ENCODE results near the gene ZNF775. TPM values are rescaled to one million over a fixed set of nuclear protein-coding genes. Genes with fewer than 3 reads are reported as not detected.

Gene ZNF775
- total RNA-seq, 1 donor from 2014 or later, result 5.5 TPM

GRCh38 chr7:150400788-150401423 lies 21.8 kb downstream of the ZNF775 start:
- Mint-ChIP-seq H3K9me3 (no peaks in the 10 kb centered on the region), H3K27ac (no peak overlapping the region), H3K36me3 (ENCODE audit: low read depth) (peaks cover 2% of the 10 kb centered on the region), H3K27me3 (no peaks in the 10 kb centered on the region), H3K4me3 (no peak overlapping the region), H3K4me1 (peaks cover 21% of the 10 kb centered on the region)
- intact Hi-C loops (cut with micrococcal nuclease), result no loop called here
- DNase-seq, result no peak

DNA sequence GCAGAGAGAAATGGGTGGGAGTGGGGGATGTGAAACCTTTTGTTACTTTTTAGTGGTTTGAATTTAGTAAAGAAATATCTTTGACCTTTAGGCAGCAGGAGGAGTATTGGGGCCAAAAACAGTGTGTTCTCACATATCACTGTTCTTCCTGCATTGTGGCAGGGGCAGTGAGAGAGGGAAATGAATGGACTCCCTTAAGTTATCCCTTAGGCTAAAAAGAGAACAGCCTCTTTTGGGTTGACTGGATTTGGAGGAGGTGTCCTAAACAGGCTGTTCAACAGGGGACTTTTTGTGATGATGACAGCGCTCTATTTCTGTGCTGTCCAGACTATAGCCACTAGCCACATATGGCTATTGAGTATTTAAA lies 22.3 kb downstream of the ZNF775 start:
- no peak overlapping the region for H3K4me3 Mint-ChIP-seq
- intact Hi-C loops (cut with micrococcal nuclease), result no loop called here
- H3K27ac Mint-ChIP-seq, result no peak overlapping the region
- no peak for DNase-seq
- H3K9me3 Mint-ChIP-seq, result no peaks in the 10 kb centered on the region
- peaks cover 23% of the 10 kb centered on the region for H3K4me1 Mint-ChIP-seq
- H3K36me3 Mint-ChIP-seq (ENCODE audit: low read depth), result peaks cover 2% of the 10 kb centered on the region
- no peaks in the 10 kb centered on the region for H3K27me3 Mint-ChIP-seq

DNA sequence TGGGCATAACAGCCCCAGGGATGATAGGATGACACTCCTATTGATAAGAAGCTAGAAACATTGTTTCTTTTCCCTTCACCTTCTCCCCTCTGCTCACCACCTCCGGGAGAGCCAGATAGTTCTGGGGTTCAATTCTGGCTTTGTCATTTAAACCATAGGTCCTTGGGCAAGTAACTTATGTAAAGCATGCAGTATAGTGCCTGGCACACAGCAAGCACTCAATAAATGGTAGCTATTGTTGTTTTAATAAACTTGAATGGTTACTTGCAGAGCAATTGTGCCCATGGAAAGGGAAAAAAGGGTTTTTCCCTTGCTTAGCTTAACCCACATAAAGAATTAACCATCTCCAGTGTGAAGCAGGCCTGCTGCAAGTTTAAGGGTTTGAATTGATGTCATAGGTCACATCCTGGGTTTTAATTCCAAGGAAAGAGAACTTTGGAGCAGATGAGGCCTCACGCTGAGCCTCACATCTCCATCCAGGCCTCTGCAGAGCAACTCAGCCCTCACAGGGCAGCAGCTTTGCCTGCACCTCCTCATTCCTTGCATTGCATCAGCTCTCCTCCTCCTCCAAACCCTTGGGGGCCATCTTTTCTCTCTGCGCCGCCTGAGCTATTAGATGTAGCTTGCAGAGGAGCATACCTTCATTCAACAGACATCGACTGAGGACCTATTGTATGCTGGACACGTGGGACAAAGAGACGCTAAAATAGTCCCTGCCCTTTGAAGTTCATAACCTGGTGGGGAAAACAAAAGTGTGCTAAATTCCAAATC lies 22.9 kb downstream of the ZNF775 start:
- peaks cover 4% of the 10 kb centered on the region for H3K36me3 Mint-ChIP-seq (ENCODE audit: low read depth)
- H3K27ac Mint-ChIP-seq, result no peak overlapping the region
- no peaks in the 10 kb centered on the region for H3K9me3 Mint-ChIP-seq
- peaks cover 27% of the 10 kb centered on the region for H3K4me1 Mint-ChIP-seq
- H3K4me3 Mint-ChIP-seq, result no peak overlapping the region
- DNase-seq, result no peak
- no peaks in the 10 kb centered on the region for H3K27me3 Mint-ChIP-seq
- intact Hi-C loops (cut with micrococcal nuclease), result no loop called here

DNA sequence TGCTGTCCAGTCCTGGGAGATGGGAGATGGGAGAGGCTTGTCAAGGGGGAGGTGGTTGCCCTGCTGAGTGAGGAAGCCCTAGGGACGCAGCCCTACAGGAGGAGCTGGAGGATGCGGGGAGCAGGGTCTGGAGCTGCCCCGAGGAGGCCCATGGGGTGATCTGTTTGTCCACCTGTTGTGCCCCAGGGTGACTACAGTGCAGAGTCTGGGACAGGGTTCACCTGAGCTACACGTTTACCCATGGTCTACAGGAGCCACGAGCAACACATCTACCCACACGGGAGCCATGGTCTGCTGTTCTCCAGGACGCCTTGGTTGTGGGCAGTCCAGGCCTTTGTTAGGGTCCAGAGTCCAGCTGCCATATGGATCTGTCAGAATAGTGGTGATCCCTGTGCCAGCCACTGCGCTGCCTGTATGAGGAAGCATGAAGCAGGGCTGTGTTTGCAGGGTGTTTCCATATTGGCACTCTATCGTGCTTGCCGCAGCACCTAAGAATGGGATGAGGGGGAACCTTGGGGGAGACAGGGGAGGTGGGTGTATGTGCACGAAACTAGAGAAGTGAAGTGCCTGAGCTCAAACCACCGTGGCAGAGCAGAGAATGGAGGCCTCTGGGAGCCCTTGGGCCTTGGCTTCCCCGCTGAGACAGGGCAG lies 23.7 kb downstream of the ZNF775 start:
- Mint-ChIP-seq H3K27ac (no peak overlapping the region), H3K4me1 (peaks cover 29% of the 10 kb centered on the region), H3K4me3 (no peak overlapping the region), H3K27me3 (no peaks in the 10 kb centered on the region), H3K9me3 (no peaks in the 10 kb centered on the region), H3K36me3 (ENCODE audit: low read depth) (peaks cover 5% of the 10 kb centered on the region)
- intact Hi-C loops (cut with micrococcal nuclease), result no loop called here
- no peak for DNase-seq

GRCh38 chr7:150403376-150404171 lies 24.4 kb downstream of the ZNF775 start:
- H3K27me3 Mint-ChIP-seq, result no peaks in the 10 kb centered on the region
- H3K36me3 Mint-ChIP-seq (ENCODE audit: low read depth), result peaks cover 6% of the 10 kb centered on the region
- DNase-seq, result no peak
- intact Hi-C loops (cut with micrococcal nuclease), result no loop called here
- no peaks in the 10 kb centered on the region for H3K9me3 Mint-ChIP-seq
- H3K27ac Mint-ChIP-seq, result peak overlapping the region; percentile 82
- peak overlapping the region; percentile 87 for H3K4me3 Mint-ChIP-seq
- peaks cover 31% of the 10 kb centered on the region for H3K4me1 Mint-ChIP-seq

DNA sequence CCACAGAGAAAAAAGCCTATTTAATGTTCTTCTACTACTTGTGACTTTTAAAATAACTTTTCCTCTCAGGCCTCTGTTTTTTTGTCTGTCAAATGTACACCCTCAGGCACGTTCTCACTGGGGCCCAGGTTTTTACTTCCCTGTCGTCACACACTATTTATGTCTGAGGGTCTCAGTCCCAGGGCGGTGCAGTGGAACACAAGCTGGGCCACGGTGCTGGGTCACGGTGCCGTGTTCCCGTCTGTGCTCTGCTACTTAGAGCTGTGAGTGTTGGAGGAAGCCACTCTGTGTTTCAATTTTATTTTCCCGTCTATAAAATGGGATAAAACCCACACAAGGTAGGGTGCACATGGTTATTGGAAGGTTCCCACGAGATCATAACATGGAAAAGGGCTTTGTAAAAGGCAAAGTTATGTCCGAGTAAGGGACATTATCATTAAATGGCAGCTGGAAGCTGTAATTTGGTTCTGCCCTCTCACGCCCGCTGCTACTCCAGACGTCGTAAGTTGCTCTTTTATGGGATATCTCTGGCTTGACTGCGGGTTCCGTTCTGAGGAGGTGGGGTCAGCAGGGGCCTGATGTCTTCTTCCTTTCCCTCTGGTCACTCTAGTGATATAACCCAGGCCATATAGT lies 25.2 kb downstream of the ZNF775 start:
- intact Hi-C loops (cut with micrococcal nuclease), result no loop called here
- peak overlapping the region; percentile 87 for H3K4me3 Mint-ChIP-seq
- peaks cover 34% of the 10 kb centered on the region for H3K4me1 Mint-ChIP-seq

DNA sequence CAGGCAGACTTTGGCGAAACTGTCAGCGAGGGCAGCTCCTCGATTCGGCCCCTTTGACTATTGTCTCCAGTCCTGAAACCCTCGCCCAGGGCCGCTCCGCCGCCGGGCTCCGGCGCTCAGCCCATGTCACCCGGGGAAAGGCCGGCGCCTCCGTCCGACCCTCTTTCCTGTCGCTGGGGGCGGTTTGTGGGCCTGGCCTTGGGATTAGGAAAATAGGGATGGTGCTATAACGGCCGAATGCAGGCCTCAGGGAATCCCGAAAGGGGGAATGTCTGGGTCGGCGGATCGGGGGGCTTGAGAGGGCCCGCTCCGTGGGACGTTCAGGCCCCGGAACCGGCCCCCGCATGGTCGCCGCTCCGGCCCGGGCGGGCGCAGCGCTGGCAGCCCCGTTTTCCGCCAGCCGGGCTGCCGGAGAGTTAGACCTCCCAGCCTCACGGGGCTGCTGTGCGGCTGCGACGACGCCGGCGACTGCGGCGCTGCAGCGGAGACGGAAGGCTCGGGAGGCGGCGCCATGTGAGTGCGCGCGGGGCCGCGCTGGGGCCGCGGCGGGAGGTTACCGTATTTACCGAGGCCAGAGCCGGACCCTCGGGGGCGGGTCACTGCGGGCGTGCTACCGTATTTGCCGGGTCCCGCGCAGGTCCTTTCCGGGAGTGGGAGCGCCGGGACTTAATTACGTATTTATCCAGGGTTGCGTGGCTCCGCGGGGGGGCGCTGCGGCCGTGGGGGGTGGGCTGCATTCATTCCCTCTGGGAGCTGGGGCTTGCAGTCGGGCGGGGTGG lies 25.9 kb downstream of the ZNF775 start:
- H3K27me3 Mint-ChIP-seq, result no peaks in the 10 kb centered on the region
- intact Hi-C loops (cut with micrococcal nuclease), result loop anchor here (1.0 kb wide), 4 partner anchors 16 to 84 kb away; partner anchors contain the start of genes REPIN1 and ZNF775
- peak overlapping the region; percentile 87 for H3K4me3 Mint-ChIP-seq
- peak; percentile 95 for DNase-seq
- H3K4me1 Mint-ChIP-seq, result peaks cover 34% of the 10 kb centered on the region
- H3K9me3 Mint-ChIP-seq, result no peaks in the 10 kb centered on the region
- H3K27ac Mint-ChIP-seq, result peak overlapping the region; percentile 89
- H3K36me3 Mint-ChIP-seq (ENCODE audit: low read depth), result peaks cover 10% of the 10 kb centered on the region

More for the DNA sequence above, 25.2 kb downstream of the ZNF775 start:
- H3K36me3 Mint-ChIP-seq (ENCODE audit: low read depth), result peaks cover 10% of the 10 kb centered on the region
- no peaks in the 10 kb centered on the region for H3K27me3 Mint-ChIP-seq
- DNase-seq, result no peak
- H3K27ac Mint-ChIP-seq, result peak overlapping the region; percentile 82
- no peaks in the 10 kb centered on the region for H3K9me3 Mint-ChIP-seq

- H3K27ac Mint-ChIP-seq, result peak overlapping the region; percentile 89
- H3K4me1 Mint-ChIP-seq, result peaks cover 32% of the 10 kb centered on the region
- peak; percentile 86 for DNase-seq
Measured at GRCh38 chr7:150405584-150406311, 26.6 kb downstream of the ZNF775 start.

DNA sequence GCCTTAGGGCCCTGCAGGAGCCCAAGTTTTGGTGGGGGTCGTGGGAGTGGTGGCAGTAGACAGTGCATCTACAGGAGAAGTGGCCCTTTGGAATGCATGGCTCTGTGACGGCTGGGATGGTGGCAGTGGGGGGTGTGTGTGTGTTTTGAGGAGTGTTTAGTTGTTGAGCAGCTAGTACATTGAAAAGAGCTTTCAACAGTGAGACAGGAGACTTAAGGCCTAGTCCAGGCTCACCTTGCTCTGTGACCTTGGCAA lies 27.1 kb downstream of the ZNF775 start:
- H3K4me3 Mint-ChIP-seq, result peak overlapping the region; percentile 87
- no peak for DNase-seq
- peaks cover 32% of the 10 kb centered on the region for H3K4me1 Mint-ChIP-seq
- H3K36me3 Mint-ChIP-seq (ENCODE audit: low read depth), result peaks cover 17% of the 10 kb centered on the region
- H3K9me3 Mint-ChIP-seq, result no peaks in the 10 kb centered on the region
- intact Hi-C loops (cut with micrococcal nuclease), result loop anchor here (1.0 kb wide), 1 partner anchor 349 kb away; no protein-coding TSS in a partner anchor
- H3K27me3 Mint-ChIP-seq, result no peaks in the 10 kb centered on the region
- peak overlapping the region; percentile 89 for H3K27ac Mint-ChIP-seq

More at GRCh38 chr7:150405584-150406311, 26.6 kb downstream of the ZNF775 start:
- Mint-ChIP-seq H3K27me3 (no peaks in the 10 kb centered on the region), H3K36me3 (ENCODE audit: low read depth) (peaks cover 13% of the 10 kb centered on the region), H3K9me3 (no peaks in the 10 kb centered on the region), H3K4me3 (peak overlapping the region; percentile 87)
- intact Hi-C loops (cut with micrococcal nuclease), result loop anchor here (1.0 kb wide), 5 partner anchors 16 to 350 kb away; partner anchors contain the start of genes REPIN1 and ZNF775

DNA sequence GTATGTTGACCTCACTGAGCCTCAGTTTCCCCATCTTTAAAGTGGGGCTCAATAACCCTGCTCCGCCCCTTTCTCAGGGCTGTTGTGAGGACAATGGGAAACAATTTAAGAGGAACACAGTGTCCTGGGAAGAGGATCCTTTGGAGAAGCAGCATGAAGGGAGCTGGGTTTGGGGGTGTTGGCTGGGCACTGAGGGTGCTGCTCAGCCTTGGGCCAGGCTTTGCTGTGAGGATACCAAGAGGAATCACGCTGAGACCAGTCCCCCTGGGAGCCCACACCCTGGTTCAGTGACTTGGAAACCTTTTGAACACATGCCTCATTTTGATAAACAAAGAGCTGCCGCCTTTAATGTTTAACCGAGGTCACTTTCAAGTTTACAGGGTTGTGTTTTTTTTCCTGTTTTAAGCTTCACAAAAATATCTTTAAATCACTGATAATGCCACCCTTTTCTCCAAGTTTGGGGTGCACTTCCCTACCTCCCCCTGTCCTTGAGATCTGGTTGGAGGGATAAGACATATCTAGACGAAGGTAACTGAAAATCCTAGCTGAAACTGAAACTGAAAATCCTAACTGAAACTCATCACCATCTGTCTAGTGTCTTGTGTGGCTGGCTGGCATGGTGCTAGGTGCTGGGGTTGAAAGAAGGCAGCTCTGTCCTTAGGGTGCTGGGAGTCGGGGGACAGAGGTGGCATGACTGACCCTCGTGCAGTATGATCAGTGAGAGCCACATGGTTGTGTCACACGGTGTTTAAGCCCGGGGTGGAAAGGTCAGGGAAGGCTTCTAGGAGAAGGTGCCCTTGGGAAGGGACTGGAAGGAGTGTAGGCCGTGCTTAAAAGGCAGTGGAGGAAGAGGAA lies 27.7 kb downstream of the ZNF775 start:
- peak overlapping the region; percentile 87 for H3K4me3 Mint-ChIP-seq
- no peaks in the 10 kb centered on the region for H3K9me3 Mint-ChIP-seq
- H3K27ac Mint-ChIP-seq, result peak overlapping the region; percentile 89
- H3K4me1 Mint-ChIP-seq, result peaks cover 29% of the 10 kb centered on the region
- DNase-seq, result peak; percentile 85
- H3K36me3 Mint-ChIP-seq (ENCODE audit: low read depth), result peaks cover 19% of the 10 kb centered on the region
- intact Hi-C loops (cut with micrococcal nuclease), result loop anchor here (1.0 kb wide), 1 partner anchor 349 kb away; no protein-coding TSS in a partner anchor
- H3K27me3 Mint-ChIP-seq, result no peaks in the 10 kb centered on the region

DNA sequence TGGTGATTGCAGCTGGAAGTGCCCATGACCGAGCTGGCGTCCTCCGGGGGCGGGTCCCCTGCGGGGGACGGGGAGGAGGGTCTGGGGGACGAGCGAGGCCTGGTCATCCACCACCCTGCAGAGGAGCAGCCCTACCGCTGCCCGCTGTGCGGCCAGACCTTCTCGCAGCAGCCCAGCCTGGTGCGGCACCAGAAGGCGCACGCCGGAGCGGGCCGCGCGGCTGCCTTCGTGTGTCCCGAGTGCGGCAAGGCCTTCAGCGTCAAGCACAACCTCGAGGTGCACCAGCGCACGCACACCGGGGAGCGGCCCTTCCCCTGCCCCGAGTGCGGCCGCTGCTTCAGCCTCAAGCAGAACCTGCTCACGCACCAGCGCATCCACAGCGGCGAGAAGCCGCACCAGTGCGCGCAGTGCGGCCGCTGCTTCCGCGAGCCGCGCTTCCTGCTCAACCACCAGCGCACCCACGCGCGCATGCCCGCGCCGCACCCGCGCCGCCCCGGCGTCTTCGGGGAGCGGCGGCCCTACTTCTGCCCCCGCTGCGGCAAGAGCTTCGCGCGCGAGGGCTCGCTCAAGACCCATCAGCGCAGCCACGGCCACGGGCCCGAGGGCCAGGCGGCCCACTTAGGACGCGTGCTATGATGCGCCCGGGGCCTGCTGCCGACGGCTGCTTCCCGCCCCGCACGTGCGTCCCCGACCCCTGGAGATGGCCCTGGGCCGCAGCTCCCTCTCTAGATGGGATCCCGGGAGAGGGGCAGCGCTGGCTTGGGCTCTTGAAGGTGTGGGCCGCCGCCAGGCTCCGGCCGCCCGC lies 28.7 kb downstream of the ZNF775 start:
- H3K36me3 Mint-ChIP-seq (ENCODE audit: low read depth), result peaks cover 21% of the 10 kb centered on the region
- no peak overlapping the region for H3K4me3 Mint-ChIP-seq
- H3K9me3 Mint-ChIP-seq, result no peaks in the 10 kb centered on the region
- no peaks in the 10 kb centered on the region for H3K27me3 Mint-ChIP-seq
- peaks cover 29% of the 10 kb centered on the region for H3K4me1 Mint-ChIP-seq
- H3K27ac Mint-ChIP-seq, result no peak overlapping the region
- intact Hi-C loops (cut with micrococcal nuclease), result no loop called here
- DNase-seq, result no peak
